ENCODE data around the gene GCN1.
A peak's percentile ranks its signal among the peaks of the same experiment; 100 is the strongest.

Gene GCN1

GRCh38 chr12:120229487-120230325 is 35.2 kb upstream of the GCN1 start:
- no peak for DNase-seq

GRCh38 chr12:120229071-120229486 is 34.6 kb upstream of the GCN1 start:
- DNase-seq = no peak

GRCh38 chr12:120228291-120229070 is 34.0 kb upstream of the GCN1 start:
- DNase-seq = peak; percentile 37 to 78

GRCh38 chr12:120228041-120228290 is 33.5 kb upstream of the GCN1 start:
- DNase-seq = no peak

- DNase-seq = no peak
Measured at GRCh38 chr12:120227233-120228040, 32.9 kb upstream of the GCN1 start.

- DNase-seq = no peak
Measured at GRCh38 chr12:120225852-120226640, 31.5 kb upstream of the GCN1 start.

GRCh38 chr12:120225200-120225558 is 30.7 kb upstream of the GCN1 start:
- no peak for DNase-seq

- DNase-seq = peak in 1 of 2 experiments; percentile 64
Measured at GRCh38 chr12:120224304-120225199, 30.0 kb upstream of the GCN1 start.

GRCh38 chr12:120223458-120224303 is 29.2 kb upstream of the GCN1 start:
- DNase-seq = no peak

GRCh38 chr12:120222288-120222832 is 27.8 kb upstream of the GCN1 start:
- no peak for DNase-seq

GRCh38 chr12:120221576-120221900 is 27.0 kb upstream of the GCN1 start:
- DNase-seq = no peak

GRCh38 chr12:120220838-120221575 is 26.5 kb upstream of the GCN1 start:
- DNase-seq = no peak

GRCh38 chr12:120218680-120219606 is 24.4 kb upstream of the GCN1 start:
- DNase-seq = no peak

GRCh38 chr12:120216742-120217605 is 22.5 kb upstream of the GCN1 start:
- DNase-seq = no peak

- no peak for DNase-seq
Measured at GRCh38 chr12:120215766-120216735, 21.5 kb upstream of the GCN1 start.

GRCh38 chr12:120215357-120215735 is 20.8 kb upstream of the GCN1 start:
- DNase-seq = no peak
